Measurements from ENCODE around the gene COQ4.

COQ4 gene

GRCh38 chr9:128342971-128343680 lies 20.5 kb downstream of the COQ4 start:
- DNase-seq: no peak

DNA sequence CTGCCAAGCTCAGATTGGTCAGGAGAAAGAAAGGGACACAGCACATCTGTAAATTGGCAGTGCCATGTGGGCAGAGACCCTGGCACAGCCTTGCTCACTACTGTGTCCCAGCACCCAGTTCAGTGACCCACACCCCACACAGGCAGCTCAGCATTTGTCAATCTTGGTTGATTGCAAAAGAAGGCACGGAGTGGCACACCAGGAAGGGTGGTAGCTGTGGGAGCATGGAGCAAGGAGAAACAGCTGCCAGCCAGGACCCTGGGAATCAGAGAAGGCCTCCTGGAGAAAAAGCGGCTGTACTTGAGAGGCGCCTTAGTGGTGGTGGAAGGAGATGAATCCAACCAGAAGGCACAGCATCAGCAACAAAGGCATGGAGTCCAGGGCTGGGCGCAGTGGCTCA lies 21.2 kb downstream of the COQ4 start:
- no peak for DNase-seq

DNA sequence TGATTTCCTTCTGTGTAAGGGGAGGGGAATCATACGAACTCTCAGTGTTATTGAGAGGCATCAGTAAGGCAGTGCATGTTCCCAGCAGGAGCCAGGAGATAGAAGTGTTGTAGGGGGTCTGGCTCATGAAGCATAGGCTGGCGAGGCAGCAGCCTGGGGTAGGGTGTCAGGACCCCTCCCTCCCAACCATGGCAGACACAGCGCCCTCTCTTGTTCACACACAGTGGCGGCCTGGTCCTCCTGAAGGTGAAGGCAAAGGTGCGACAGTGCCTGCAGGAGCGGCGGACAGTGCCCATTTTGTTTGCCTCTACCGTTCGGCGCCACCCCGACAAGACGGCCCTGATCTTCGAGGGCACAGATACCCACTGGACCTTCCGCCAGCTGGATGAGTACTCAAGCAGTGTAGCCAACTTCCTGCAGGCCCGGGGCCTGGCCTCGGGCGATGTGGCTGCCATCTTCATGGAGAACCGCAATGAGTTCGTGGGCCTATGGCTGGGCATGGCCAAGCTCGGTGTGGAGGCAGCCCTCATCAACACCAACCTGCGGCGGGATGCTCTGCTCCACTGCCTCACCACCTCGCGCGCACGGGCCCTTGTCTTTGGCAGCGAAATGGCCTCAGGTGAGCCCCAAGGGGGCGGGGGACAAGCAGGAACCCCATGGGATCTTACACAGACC lies 22.4 kb downstream of the COQ4 start:
- no peak for DNase-seq

DNA sequence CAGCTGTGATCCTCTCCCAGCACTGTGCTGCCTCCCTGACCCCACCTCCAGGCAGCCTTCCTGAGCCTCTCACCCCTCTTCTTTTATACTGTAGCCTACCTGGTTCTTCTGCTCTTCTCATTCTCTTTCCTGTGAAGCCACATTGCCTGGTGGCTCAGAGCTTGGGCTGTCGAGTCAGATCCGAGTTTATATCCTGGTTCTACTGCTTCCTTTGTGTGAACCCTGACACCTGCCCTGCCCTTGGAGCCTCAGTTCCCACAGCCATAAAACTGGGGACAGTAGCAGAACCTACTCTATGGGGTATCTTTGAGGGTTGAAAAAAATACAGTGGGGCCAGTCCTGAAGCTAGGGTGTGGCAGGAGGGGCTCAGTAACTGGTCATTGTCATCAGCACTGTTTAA lies 26.5 kb downstream of the COQ4 start:
- DNase-seq: no peak

GRCh38 chr9:128349772-128350171 lies 27.1 kb downstream of the COQ4 start:
- DNase-seq: no peak

DNA sequence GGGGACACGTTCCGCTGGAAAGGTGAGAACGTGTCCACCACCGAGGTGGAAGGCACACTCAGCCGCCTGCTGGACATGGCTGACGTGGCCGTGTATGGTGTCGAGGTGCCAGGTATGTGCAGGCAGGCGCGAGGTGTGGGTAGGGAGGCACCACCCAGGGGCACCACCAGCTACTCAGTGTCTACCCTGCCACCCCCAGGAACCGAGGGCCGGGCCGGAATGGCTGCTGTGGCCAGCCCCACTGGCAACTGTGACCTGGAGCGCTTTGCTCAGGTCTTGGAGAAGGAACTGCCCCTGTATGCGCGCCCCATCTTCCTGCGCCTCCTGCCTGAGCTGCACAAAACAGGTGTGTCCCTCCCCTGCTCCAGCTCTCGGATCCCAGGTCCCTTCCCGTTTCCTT lies 32.8 kb downstream of the COQ4 start:
- DNase-seq: no peak

DNA sequence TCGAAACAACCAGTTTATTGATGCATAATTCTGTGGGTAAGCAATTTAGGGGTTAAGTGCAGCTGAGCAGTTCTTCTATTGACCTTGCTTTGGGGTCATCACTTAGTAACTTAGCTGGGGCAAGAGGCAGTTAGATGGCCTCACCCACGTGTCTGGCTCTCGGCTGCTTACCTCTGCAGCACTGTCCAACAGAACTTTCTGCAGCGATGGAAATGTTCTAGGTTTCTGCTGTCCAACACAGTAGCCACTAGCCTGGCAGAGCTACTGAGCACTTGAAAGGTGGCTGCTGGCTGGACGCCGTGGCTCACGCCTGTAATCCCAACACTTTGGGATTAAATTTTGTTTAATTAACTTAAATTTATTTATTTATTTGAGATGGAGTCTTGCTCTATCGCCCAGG lies 35.5 kb downstream of the COQ4 start:
- DNase-seq: no peak

GRCh38 chr9:128358861-128359260 lies 36.2 kb downstream of the COQ4 start:
- no peak for DNase-seq

DNA sequence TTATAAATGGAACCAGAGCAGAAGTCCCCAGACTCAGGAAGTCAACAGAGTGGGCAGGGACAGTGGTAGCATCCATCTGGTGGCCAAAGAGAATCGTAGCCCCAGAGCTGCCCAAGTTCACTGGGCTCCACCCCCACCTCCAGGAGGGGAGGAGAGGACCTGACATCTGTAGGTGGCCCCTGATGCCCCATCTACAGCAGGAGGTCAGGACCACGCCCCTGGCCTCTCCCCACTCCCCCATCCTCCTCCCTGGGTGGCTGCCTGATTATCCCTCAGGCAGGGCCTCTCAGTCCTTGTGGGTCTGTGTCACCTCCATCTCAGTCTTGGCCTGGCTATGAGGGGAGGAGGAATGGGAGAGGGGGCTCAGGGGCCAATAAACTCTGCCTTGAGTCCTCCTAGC lies 38.2 kb downstream of the COQ4 start:
- DNase-seq: no peak

DNA sequence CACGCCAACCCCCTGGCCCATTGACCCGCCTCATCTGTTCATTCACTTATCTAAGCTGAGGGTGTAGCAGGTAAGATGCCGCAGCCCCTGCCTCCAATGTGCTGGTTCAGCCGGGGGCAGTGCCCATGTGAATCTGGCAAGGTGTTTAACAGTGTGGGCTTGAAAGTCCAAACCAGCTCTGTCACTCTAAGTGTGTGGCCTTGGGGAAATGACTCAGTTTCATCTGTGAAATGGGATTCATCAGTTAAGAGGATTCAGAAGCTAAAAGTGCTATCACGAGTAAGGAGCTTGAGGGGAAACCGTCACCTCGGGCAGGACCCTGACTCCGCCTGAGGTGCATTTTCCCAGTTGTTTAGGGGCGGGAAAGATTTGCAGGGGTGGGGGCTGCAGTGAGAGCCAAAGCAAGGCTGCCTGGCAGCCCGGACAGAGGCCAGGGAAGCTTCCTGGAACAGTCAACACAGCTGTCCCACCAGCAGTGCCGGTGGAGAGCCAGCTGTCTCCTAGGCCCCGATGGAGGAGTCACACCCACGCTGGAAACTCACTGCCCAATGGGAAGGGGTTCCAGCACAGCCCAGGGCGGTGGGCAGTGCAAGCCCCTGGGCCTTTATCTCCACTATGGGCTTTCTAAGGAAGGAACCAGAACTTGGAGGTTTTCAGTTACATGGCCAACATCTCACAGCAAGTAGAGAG lies 38.8 kb downstream of the COQ4 start:
- no peak for DNase-seq

DNA sequence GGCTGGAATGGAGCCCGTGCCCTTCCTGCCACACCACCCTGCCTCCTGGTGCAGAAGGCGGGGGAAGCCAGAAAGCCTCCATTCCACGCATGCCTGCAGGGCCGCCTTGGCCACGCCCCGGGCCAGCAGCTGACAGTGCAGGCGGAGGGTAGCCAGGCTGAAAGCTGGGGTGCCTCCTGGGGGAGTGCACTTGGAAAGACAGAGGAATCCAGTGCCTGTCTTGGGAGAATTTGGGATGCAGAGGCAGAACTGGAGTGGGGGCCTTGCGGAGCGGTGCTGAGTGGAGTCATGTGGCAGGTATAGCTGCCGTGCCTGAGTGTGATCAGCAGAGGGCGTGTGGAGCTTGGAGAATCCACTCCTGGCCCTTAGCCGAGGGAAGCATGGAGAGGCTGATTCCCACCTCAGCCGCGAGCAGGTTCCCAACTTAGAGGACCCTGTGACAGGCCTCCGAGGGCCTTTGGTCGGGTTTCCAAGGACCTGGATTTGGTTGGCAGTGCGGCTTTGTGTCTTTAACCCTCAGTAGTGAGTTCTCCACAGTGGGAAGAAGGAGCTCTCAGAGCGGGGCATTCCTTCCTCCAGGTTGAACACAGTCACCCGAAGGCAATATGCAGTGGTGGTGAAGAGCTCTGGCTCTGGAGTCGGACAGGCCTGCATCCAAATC lies 39.5 kb downstream of the COQ4 start:
- peak; percentile 75 for DNase-seq

DNA sequence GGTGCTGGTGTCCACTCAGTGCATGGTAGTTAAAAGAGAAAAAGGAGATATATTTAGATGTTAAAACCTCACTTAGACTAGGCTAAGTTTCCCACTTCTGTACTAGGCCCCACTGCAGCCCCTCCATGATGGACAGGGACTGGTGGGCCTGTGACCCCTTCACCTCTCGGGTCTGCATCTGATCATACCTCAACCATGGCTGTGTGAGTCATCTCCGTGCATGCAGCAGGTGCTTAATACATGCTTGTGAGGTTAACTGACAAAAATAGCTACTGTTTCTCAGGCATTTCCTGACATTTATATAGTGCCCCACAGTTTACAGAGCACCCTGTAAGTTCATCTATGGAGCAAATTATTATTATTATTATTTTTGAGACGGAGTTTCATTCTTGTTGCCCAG lies 40.1 kb downstream of the COQ4 start:
- no peak for DNase-seq

GRCh38 chr9:128365525-128365924 lies 42.9 kb downstream of the COQ4 start:
- DNase-seq: no peak

- DNase-seq: no peak
These were observed 46.5 kb downstream of the COQ4 start for GRCh38 chr9:128369024-128369706.

DNA sequence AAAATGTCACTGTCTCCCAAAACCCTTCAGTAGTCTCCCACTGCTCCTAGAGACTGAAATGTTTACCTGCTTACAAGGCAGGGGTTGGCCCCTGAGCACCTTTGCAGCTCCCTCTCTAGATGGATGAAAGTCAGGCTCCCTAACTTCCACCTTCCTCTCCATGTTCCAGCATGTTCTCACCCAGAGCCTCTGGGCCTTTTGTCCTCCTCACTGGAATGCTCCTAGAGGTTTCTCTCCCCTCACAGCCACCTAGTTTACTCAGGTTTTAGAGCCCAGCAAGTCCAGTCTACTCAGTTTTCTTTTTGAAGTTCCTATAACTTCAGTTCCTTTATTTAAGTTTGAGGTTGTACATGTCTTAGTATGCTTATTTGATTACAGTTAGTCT lies 47.7 kb downstream of the COQ4 start:
- DNase-seq: no peak

GRCh38 chr9:128370752-128371629 lies 48.4 kb downstream of the COQ4 start, which contains the start of gene URM1:
TSS of gene URM1 (plus strand) at chr9:128371374. CDS start at chr9:128371381, 7 bp downstream.
- DNase-seq: peak; percentile 98

DNA sequence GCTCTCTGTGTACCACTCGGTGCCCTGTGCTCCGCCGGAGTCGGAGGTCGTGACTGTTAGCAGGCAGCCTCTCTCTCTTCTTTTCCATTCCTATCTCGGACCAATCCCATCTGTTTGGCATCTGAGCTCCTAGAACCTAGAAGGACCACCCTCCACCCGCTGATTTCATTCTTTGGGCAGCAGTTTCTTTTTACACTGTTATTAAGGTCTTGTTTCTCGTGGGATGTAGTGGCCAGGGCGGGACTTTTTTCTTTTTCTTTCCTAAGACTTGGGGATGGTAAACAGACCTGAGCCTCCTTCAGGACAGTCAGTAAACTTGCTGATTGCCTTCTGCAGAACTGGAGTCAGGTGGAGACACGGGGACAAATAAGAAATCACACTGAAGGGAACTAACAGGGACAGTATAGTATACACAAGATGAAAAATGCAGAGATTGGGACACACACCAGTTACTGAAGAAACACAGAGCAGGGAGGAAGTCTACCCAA lies 49.0 kb downstream of the COQ4 start:
- no peak for DNase-seq

GRCh38 chr9:128372188-128372641 lies 49.6 kb downstream of the COQ4 start:
- no peak for DNase-seq

DNA sequence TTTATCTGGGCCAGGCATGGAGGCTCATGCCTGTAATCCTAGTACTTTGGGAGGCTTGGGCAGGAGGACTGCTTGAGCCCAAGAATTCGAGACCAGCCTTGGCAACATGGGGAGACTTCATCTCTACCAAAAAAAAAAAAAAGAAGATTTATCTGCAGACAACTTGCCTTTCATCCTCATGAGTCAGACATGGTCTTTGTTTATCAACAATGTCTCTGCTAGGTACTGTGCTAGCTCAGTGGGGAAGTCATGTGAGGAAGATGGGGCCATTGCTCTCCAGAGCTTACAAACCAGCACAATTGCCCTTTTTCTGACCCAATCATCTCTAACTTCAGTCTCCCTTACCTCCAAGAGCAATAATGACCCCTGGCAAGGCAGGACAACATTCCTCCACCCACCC lies 50.1 kb downstream of the COQ4 start:
- DNase-seq: no peak

- DNase-seq: no peak
These were observed 51.6 kb downstream of the COQ4 start for GRCh38 chr9:128374221-128374675.

DNA sequence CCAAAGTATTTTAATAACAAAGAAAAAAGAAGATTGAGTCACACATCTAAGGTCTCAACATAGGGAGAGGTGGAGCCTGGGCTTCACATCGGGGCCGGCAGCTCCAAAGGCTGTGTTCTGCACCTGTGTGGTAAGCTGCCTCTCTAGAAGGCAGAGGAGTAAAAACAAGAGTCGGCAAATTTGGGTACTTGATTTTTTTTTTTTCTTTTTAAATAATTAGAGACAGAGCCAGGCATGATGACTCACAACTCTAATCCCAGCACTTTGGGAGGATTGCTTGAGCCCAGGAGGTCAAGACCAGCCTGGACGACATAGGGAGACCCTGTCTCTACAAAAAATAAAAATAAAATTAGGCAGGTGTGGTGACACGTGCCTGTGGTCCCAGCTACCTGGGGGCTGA lies 53.2 kb downstream of the COQ4 start:
- DNase-seq: no peak

DNA sequence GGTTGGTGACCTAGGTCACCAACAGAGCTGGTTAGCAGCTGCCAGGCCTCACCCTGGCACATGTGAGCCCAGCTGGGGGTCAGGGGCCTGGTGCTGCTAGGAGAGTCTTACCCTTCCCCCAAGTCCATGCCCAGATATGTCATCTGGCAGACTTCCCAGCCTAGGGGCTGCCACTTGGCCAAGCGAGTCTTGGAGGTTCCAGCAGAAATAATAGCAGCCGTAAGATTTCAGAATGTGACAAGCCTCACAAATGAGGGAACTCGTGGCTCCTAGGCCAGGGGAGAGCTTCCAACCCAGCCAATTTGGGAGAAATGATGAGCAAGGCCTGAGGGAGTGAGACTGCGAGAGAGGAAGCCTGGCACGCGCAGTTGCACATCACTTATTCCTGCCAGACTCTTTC lies 59.6 kb downstream of the COQ4 start:
- no peak for DNase-seq

Data from NCI-H774 (cell line).